H1 (cell line): ENCODE results near the gene ACSF3. TPM values are rescaled to one million over a fixed set of nuclear protein-coding genes. Genes with fewer than 3 reads are reported as not detected.

Experiments
- CTCF ChIA-PET: fragments of 300-600 bp; sonication (Branson Sonifier 250); formaldehyde crosslinking; loops from one replicate; lab custom pipeline; 2021; ENCODE audit not compliant: partially characterized antibody; lab: Charles Lee
- POLR2A ChIA-PET: fragments of 300-600 bp; sonication (Branson Sonifier 250); formaldehyde crosslinking; loops from one replicate; lab custom pipeline; 2021; ENCODE audit warnings: inconsistent platforms; ENCODE audit not compliant: partially characterized antibody; lab: Charles Lee
- DNase-seq, 2 experiments: peaks; one replicate each; pipeline versions ENCODE4 v3.0.0 to v3.0.0-alpha.2; 2010 to 2022; ENCODE audit warnings: low spot score in 2 of 2, low read depth in 1 of 2, mixed read lengths in 1 of 2
- FAIRE-seq: peaks from 2 replicates; lab custom pipeline; 2011; peaks lifted over from hg19 to GRCh38; lab: Jason Lieb, UNC
- H2AFZ ChIP-seq: 2 replicates; pipeline ENCODE4 v1.8.1; 2012; ENCODE audit warnings: low read length, inconsistent platforms
- H2AK5ac ChIP-seq: 2 replicates; pipeline ENCODE4 v1.6.1; 2013; ENCODE audit warnings: low read depth, low read length
- H2BK120ac ChIP-seq: replicated peaks from 2 replicates; pipeline ENCODE3; 2013; ENCODE audit warnings: low read depth, low read length, inconsistent platforms
- H2BK12ac ChIP-seq: 2 replicates; pipeline ENCODE4 v1.6.1; 2013; ENCODE audit warnings: low read depth, low read length
- H2BK15ac ChIP-seq: 2 replicates; pipeline ENCODE4 v1.6.1; 2013; ENCODE audit warnings: low read length
- H2BK20ac ChIP-seq: 2 replicates; pipeline ENCODE4 v1.6.1; 2013; ENCODE audit warnings: low read length
- H2BK5ac ChIP-seq: 2 replicates; pipeline ENCODE4 v1.6.1; 2013; ENCODE audit warnings: low read depth, low read length
- H3K14ac ChIP-seq: 2 replicates; pipeline ENCODE4 v1.6.1; 2013; ENCODE audit warnings: inconsistent platforms; ENCODE audit not compliant: insufficient read length
- H3K18ac ChIP-seq: 2 replicates; pipeline ENCODE4 v1.6.1; 2013; ENCODE audit warnings: low read length; ENCODE audit errors: extremely low read depth
- H3K23ac ChIP-seq: 2 replicates; pipeline ENCODE4 v1.6.1; 2013; ENCODE audit warnings: inconsistent platforms; ENCODE audit not compliant: insufficient read length
- H3K23me2 ChIP-seq: 2 replicates; pipeline ENCODE4 v1.6.1; 2013; ENCODE audit warnings: low read depth, low read length
- H3K27ac ChIP-seq: 2 replicates; pipeline ENCODE4 v1.6.1; 2011; ENCODE audit warnings: low read depth, low read length, inconsistent platforms
- H3K27me3 ChIP-seq, 4 experiments: replicated peaks in 1 of 4; 1 replicate in 1 of 4; 2 replicates in 3 of 4; pipeline versions ENCODE4 v1.6.1 to v1.8.1; 2011 to 2013; ENCODE audit warnings: low read length in 3 of 4, mild to moderate bottlenecking in 3 of 4, inconsistent platforms in 2 of 4, mixed read lengths in 2 of 4, moderate library complexity in 1 of 4; ENCODE audit not compliant: control insufficient read depth in 3 of 4, insufficient read depth in 3 of 4; ENCODE audit errors: extremely low read depth in 1 of 4
- H3K36me3 ChIP-seq, 4 experiments: 2 replicates each; pipeline versions ENCODE4 v1.6.1 to v1.8.1; 2011 to 2013; ENCODE audit warnings: mild to moderate bottlenecking in 4 of 4, low read length in 3 of 4, moderate library complexity in 2 of 4, control low read depth in 1 of 4, inconsistent platforms in 1 of 4; ENCODE audit not compliant: insufficient read depth in 4 of 4, control insufficient read depth in 2 of 4
- H3K4ac ChIP-seq: replicated peaks from 2 replicates; pipeline ENCODE3; 2013; ENCODE audit warnings: low read length, low read depth, mixed read lengths, inconsistent platforms; ENCODE audit not compliant: insufficient read length
- H3K4me1 ChIP-seq, 4 experiments: replicated peaks in 1 of 4; 1 replicate in 1 of 4; 2 replicates in 3 of 4; pipeline versions ENCODE4 v1.6.1 to v1.8.1; 2011 to 2013; ENCODE audit warnings: low read length in 3 of 4, inconsistent platforms in 2 of 4, mixed read lengths in 1 of 4; ENCODE audit not compliant: insufficient read depth in 4 of 4, control insufficient read depth in 3 of 4
- H3K4me2 ChIP-seq, 2 experiments: 2 replicates each; pipeline versions ENCODE4 v1.6.1 to v1.8.1; 2011 to 2013; ENCODE audit warnings: low read depth in 2 of 2, low read length in 2 of 2, control low read depth in 1 of 2, inconsistent platforms in 1 of 2, mild to moderate bottlenecking in 1 of 2; ENCODE audit not compliant: insufficient read depth in 1 of 2
- H3K4me3 ChIP-seq, 4 experiments: fragments of 200-600, 300-600 bp in 1 of 4; sonication (generic), shearing (Covaris generic), sonication (Bioruptor Twin) in 1 of 4; 2 replicates each; pipeline versions ENCODE4 v1.5.1 to v1.8.1; 2011 to 2016; ENCODE audit warnings: low read length in 4 of 4, low read depth in 3 of 4, control low read depth in 2 of 4, inconsistent platforms in 2 of 4, mild to moderate bottlenecking in 2 of 4, mixed read lengths in 1 of 4, moderate library complexity in 1 of 4; ENCODE audit not compliant: insufficient read depth in 2 of 4; ENCODE audit errors: extremely low read depth in 1 of 4
- H3K56ac ChIP-seq: replicated peaks from 2 replicates; pipeline ENCODE3; 2013; ENCODE audit warnings: low read depth, mild to moderate bottlenecking, mixed read lengths, low read length, inconsistent platforms; ENCODE audit not compliant: insufficient read length
- H3K79me1 ChIP-seq: 2 replicates; pipeline ENCODE4 v1.6.1; 2013; ENCODE audit warnings: low read depth, low read length, control low read depth
- H3K79me2 ChIP-seq, 2 experiments: 2 replicates each; pipeline versions ENCODE4 v1.6.1 to v1.8.1; 2012 to 2013; ENCODE audit warnings: low read length in 2 of 2, mild to moderate bottlenecking in 2 of 2, inconsistent platforms in 1 of 2; ENCODE audit not compliant: insufficient read depth in 2 of 2, control insufficient read depth in 1 of 2
- H3K9ac ChIP-seq, 4 experiments: replicated peaks in 1 of 4; 1 replicate in 1 of 4; 2 replicates in 3 of 4; pipeline versions ENCODE4 v1.6.1 to v1.8.1; 2011 to 2013; ENCODE audit warnings: low read depth in 3 of 4, low read length in 3 of 4, control low read depth in 2 of 4, mild to moderate bottlenecking in 2 of 4, moderate library complexity in 2 of 4, inconsistent platforms in 1 of 4; ENCODE audit errors: extremely low read depth in 1 of 4
- H3K9me3 ChIP-seq, 2 experiments: 2 replicates each; pipeline versions ENCODE4 v1.6.1 to v1.8.1; 2012 to 2013; ENCODE audit warnings: mild to moderate bottlenecking in 2 of 2, moderate library complexity in 2 of 2, control low read depth in 1 of 2, inconsistent platforms in 1 of 2, low read depth in 1 of 2, low read length in 1 of 2, mixed read lengths in 1 of 2; ENCODE audit not compliant: insufficient read depth in 2 of 2
- H4K20me1 ChIP-seq, 2 experiments: replicated peaks in 1 of 2; 2 replicates each; pipeline versions ENCODE3 to v1.8.1; 2011 to 2013; ENCODE audit warnings: inconsistent platforms in 2 of 2, low read length in 2 of 2, mild to moderate bottlenecking in 1 of 2; ENCODE audit not compliant: insufficient read depth in 2 of 2, control insufficient read depth in 1 of 2
- H4K5ac ChIP-seq: 2 replicates; pipeline ENCODE4 v1.6.1; 2013; ENCODE audit warnings: low read length, low read depth, mixed read lengths, inconsistent platforms; ENCODE audit not compliant: insufficient read length
- H4K8ac ChIP-seq: 2 replicates; pipeline ENCODE4 v1.8.0; 2013; ENCODE audit warnings: mild to moderate bottlenecking, moderate library complexity, low read length, inconsistent platforms; ENCODE audit not compliant: insufficient read depth; ENCODE audit errors: extremely low read depth
- H4K91ac ChIP-seq: replicated peaks from 2 replicates; pipeline ENCODE3; 2013; ENCODE audit warnings: low read length, mixed read lengths, inconsistent platforms; ENCODE audit not compliant: insufficient read length
- BACH1 ChIP-seq: IDR thresholded peaks from 2 replicates; pipeline ENCODE4 v1.6.1; 2012; ENCODE audit warnings: low read length, improper control_type of control experiment
- CBX5 ChIP-seq: fragments of 300-800, 300-1000 bp; sonication (generic); IDR thresholded peaks from 2 replicates; pipeline ENCODE4 v1.7.1; 2016; ENCODE audit warnings: antibody characterized with exemption, low read length, low read depth
- JUND ChIP-seq: IDR thresholded peaks from 2 replicates; pipeline ENCODE4 v1.6.1; 2011; ENCODE audit warnings: mild to moderate bottlenecking, improper control_type of control experiment, low read length
- POLR2AphosphoS5 ChIP-seq: IDR thresholded peaks from 2 replicates; pipeline ENCODE4 v1.6.1; 2011; ENCODE audit warnings: low read depth, low read length
- POU5F1 ChIP-seq: IDR thresholded peaks from 2 replicates; pipeline ENCODE4 v1.6.1; 2011; ENCODE audit warnings: low read depth, mild to moderate bottlenecking, low read length, moderate library complexity
- SRF ChIP-seq: IDR thresholded peaks from 2 replicates; pipeline ENCODE4 v1.6.1; 2011; ENCODE audit warnings: mild to moderate bottlenecking, low read depth, low read length, moderate library complexity
- TBP ChIP-seq: IDR thresholded peaks from 2 replicates; pipeline ENCODE4 v1.6.1; 2011; ENCODE audit warnings: low read depth, low read length, improper control_type of control experiment
- WGBS, 2 experiments: shearing (Covaris generic) in 1 of 2; methylation state at CpG; one replicate each; pipeline versions ENCODE4 v1.1.6 to v1.1.7; 2013 to 2015; ENCODE audit warnings: low lambda C conversion rate in 2 of 2, mixed read lengths in 2 of 2, inconsistent platforms in 1 of 2, low coverage in 1 of 2, missing lambda C conversion rate in 1 of 2; ENCODE audit not compliant: insufficient replicate concordance in 2 of 2, insufficient coverage in 1 of 2, insufficient read length in 1 of 2; ENCODE audit errors: extremely low coverage in 1 of 2, missing lambda C conversion rate in 1 of 2; 5-methylcytosine and 5-hydroxymethylcytosine counted together
- polyA plus RNA-seq, 7 experiments: library from polyadenylated mRNA; depleted of rRNA in 3 of 7; stranded (reverse) in 5 of 7; unstranded in 2 of 7; fragments of >200 nt in 5 of 7; fragments of 200-250 nt in 2 of 7; gene quantifications; 1 replicate in 5 of 7; 2 replicates in 1 of 7; 4 replicates in 1 of 7; pipeline versions ENCODE4 v1.2.1 to v1.2.3, GENCODE V29; 2011 to 2013; ENCODE audit warnings: missing spikeins in 2 of 7, mixed read lengths in 2 of 7
- total RNA-seq: library from RNA; stranded (reverse); fragmentation: NEBNext Ultra II Directional; extraction: Animal tissue kit (Norgen Biotek cat#: 25700); gene quantifications from 2 replicates; pipeline ENCODE4 v1.2.1, GENCODE V29; 2021

Gene ACSF3
- total and polyA plus RNA-seq, 2 of the 8 experiments (the other 6 are each of a cell fraction or from before 2014, with no cell fraction given) = 15.6 to 22.9 TPM

- H2AK5ac ChIP-seq = no peak overlapping the region
- no peak overlapping the region for H3K27ac ChIP-seq
- H2BK15ac ChIP-seq = no peak overlapping the region
- 79% methylated on average over 32 of the region's 38 CpGs; no CpG with 5 or more reads in 1 of the 2 experiments for whole genome bisulfite sequencing, 2 experiments
- FAIRE-seq (no peak), DNase-seq (peak in 1 of 2 experiments; percentile 60)
- POLR2A ChIA-PET = interaction anchor here (1.0 kb wide), 1 partner anchor 24 kb away, joined by 3 read pairs; the partner anchor contains the start of gene ZNF778
- no peak for TF ChIP-seq JUND
- no peak for TF ChIP-seq POU5F1
- TF ChIP-seq SRF = no peak
- TF ChIP-seq TBP = no peak
- TF ChIP-seq BACH1 = no peak
- no peak for TF ChIP-seq POLR2AphosphoS5
- TF ChIP-seq CBX5 = no peak
- CTCF ChIA-PET = interaction anchor here (1.6 to 1.9 kb wide), 2 partner anchors 20 to 26 kb away, joined by 4 to 7 read pairs; no protein-coding TSS in a partner anchor
- H2AFZ ChIP-seq = no peak overlapping the region; the same call in 1 of the 2 replicates
- H3K79me1 ChIP-seq = no peaks in the 10 kb centered on the region
- no peak overlapping the region for H3K23ac ChIP-seq
- no peak overlapping the region; the same call in 1 of the 2 replicates for H2BK5ac ChIP-seq
- no peak overlapping the region for H3K14ac ChIP-seq
- H3K79me2 ChIP-seq = no peaks in the 10 kb centered on the region
- peak overlapping the region; percentile 56 to 70 for H3K4me2 ChIP-seq
- no peak overlapping the region for H3K18ac ChIP-seq
- H2BK12ac ChIP-seq = no peak overlapping the region
- H4K91ac ChIP-seq = no peak overlapping the region
- peak overlapping the region in 1 of 4 experiments; percentile 56; a peak in 2 of 8 replicates for H3K4me3 ChIP-seq
- no peak overlapping the region for H2BK120ac ChIP-seq
- no peak overlapping the region for H3K4ac ChIP-seq
- no peak overlapping the region for H2BK20ac ChIP-seq
- peaks cover 6% of the 10 kb centered on the region; the same call in 1 of the 2 replicates for H3K23me2 ChIP-seq
- no peaks in the 10 kb centered on the region for H3K36me3 ChIP-seq
- H4K5ac ChIP-seq = no peak overlapping the region
- no peaks in the 10 kb centered on the region; a peak in 2 of 7 replicates for H3K4me1 ChIP-seq
- no peak overlapping the region for H3K56ac ChIP-seq
- H4K20me1 ChIP-seq = peaks cover 2 to 6% of the 10 kb centered on the region in 2 experiments
- H3K27me3 ChIP-seq = peaks cover 0 to 9% (median 6%) of the 10 kb centered on the region in 4 experiments; a peak in 6 of 7 replicates
- no peak overlapping the region for H3K9ac ChIP-seq
- H3K9me3 ChIP-seq = no peaks in the 10 kb centered on the region; a peak in 1 of 4 replicates
- no peak overlapping the region for H4K8ac ChIP-seq
Observed at GRCh38 chr16:89193576-89194293, 100.1 kb downstream of the ACSF3 start.
